Left renal cortex interstitium (tissue), 4 donors: ENCODE data around the gene NAV2. TPM values are rescaled to one million over a fixed set of nuclear protein-coding genes. Genes with fewer than 3 reads are reported as not detected.

Experiments
- DNase-seq, 4 donors: peaks; one replicate each; pipeline ENCODE4 v3.0.0-alpha.2; 2013; ENCODE audit warnings: low read depth in 4 of 4, low spot score in 2 of 4, missing footprints in 1 of 4
- polyA plus RNA-seq, 4 donors: library from polyadenylated mRNA; unstranded; fragments of 120-200 nt; gene quantifications; one replicate each; pipeline ENCODE4 v1.2.1, GENCODE V29; 2013; ENCODE audit not compliant: insufficient read length in 4 of 4

Gene NAV2
- polyA plus RNA-seq, 4 donors = 29.7 to 61.7 (median 39.1) TPM

- no peak for DNase-seq
Observed at GRCh38 chr11:19715373-19715772, 2.7 kb downstream of the NAV2 start.

GRCh38 chr11:19718051-19718450 is 5.4 kb downstream of the NAV2 start:
- DNase-seq = no peak

- DNase-seq = no peak
Observed at GRCh38 chr11:19718951-19719350, 6.3 kb downstream of the NAV2 start.

GRCh38 chr11:19719960-19720359 is 7.3 kb downstream of the NAV2 start:
- DNase-seq = no peak

- DNase-seq = no peak
Observed at GRCh38 chr11:19721176-19721575, 8.5 kb downstream of the NAV2 start.

GRCh38 chr11:19722702-19723101 is 10.1 kb downstream of the NAV2 start:
- no peak for DNase-seq

- no peak for DNase-seq
Observed at GRCh38 chr11:19723572-19724342, 11.1 kb downstream of the NAV2 start.

GRCh38 chr11:19724765-19725164 is 12.1 kb downstream of the NAV2 start:
- DNase-seq = no peak

- DNase-seq = no peak
Observed at GRCh38 chr11:19725379-19726079, 12.9 kb downstream of the NAV2 start.

GRCh38 chr11:19727246-19727645 is 14.6 kb downstream of the NAV2 start:
- no peak for DNase-seq

GRCh38 chr11:19728436-19728835 is 15.8 kb downstream of the NAV2 start:
- DNase-seq = no peak

- no peak for DNase-seq
Observed at GRCh38 chr11:19729141-19729540, 16.5 kb downstream of the NAV2 start.

- DNase-seq = no peak
Observed at GRCh38 chr11:19730373-19730772, 17.7 kb downstream of the NAV2 start.

- DNase-seq = no peak
Observed at GRCh38 chr11:19734171-19734570, 21.5 kb downstream of the NAV2 start.

GRCh38 chr11:19735157-19735908 is 22.7 kb downstream of the NAV2 start:
- no peak for DNase-seq

GRCh38 chr11:19735909-19736498 is 23.4 kb downstream of the NAV2 start:
- DNase-seq = no peak

GRCh38 chr11:19736831-19737230 is 24.2 kb downstream of the NAV2 start:
- no peak for DNase-seq

GRCh38 chr11:19737575-19737974 is 24.9 kb downstream of the NAV2 start:
- no peak for DNase-seq

GRCh38 chr11:19738124-19738523 is 25.5 kb downstream of the NAV2 start:
- no peak for DNase-seq

- no peak for DNase-seq
Observed at GRCh38 chr11:19739872-19740271, 27.2 kb downstream of the NAV2 start.

- DNase-seq = no peak
Observed at GRCh38 chr11:19740586-19740985, 27.9 kb downstream of the NAV2 start.
